Adrenal gland (tissue), 5 donors: ENCODE measurements around the gene CSTF3.

ENCODE experiments used
- POLR2A ChIP-seq, 2 donors: fragments of 450-650 bp; IDR thresholded peaks; one replicate each; pipeline ENCODE4 v1.6.1; 2017; ENCODE audit warnings: antibody characterized with exemption in 2 of 2, mild to moderate bottlenecking in 2 of 2, moderate library complexity in 1 of 2
- TF ChIP-seq, protein P1 (sequence below), 6 experiments: fragments of 450-650 bp in 4 of 6; fragments of 200-600 bp in 2 of 6; sonication (generic) in 1 of 6; IDR thresholded peaks; 1 replicate in 5 of 6; 2 replicates in 1 of 6; pipeline versions ENCODE4 v1.5.1 to v1.8.0; 2016 to 2021; ENCODE audit warnings: antibody characterized with exemption in 6 of 6, mild to moderate bottlenecking in 2 of 6, moderate library complexity in 1 of 6
- donor health status: DM: no; HTN: no; CAD: no.

DNA sequence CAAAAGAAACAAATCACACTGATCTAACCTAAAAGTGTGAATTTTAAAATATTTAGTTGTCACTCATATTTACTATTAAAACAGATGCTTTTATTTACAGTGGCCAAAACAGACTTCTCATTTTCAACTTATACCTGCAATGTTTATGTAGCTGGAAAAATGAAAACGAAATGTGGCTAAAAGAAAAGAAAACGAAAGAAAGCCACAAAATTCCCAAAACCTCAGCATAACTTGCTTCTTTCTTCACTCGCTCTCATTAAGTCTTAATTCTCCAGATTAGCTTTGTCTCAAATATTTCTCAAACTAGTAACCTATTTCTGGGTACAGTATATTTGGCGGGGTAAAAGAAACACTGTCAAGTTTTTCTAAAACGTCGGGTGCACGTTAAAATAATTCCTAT, 693 bp downstream of the CSTF3 start:
- TF ChIP-seq, protein P1, sequence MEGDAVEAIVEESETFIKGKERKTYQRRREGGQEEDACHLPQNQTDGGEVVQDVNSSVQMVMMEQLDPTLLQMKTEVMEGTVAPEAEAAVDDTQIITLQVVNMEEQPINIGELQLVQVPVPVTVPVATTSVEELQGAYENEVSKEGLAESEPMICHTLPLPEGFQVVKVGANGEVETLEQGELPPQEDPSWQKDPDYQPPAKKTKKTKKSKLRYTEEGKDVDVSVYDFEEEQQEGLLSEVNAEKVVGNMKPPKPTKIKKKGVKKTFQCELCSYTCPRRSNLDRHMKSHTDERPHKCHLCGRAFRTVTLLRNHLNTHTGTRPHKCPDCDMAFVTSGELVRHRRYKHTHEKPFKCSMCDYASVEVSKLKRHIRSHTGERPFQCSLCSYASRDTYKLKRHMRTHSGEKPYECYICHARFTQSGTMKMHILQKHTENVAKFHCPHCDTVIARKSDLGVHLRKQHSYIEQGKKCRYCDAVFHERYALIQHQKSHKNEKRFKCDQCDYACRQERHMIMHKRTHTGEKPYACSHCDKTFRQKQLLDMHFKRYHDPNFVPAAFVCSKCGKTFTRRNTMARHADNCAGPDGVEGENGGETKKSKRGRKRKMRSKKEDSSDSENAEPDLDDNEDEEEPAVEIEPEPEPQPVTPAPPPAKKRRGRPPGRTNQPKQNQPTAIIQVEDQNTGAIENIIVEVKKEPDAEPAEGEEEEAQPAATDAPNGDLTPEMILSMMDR (IDR thresholded peaks at IDR 0.05) = no peak
- TF ChIP-seq POLR2A (IDR thresholded peaks at IDR 0.05) = no peak
